Sciatic nerve (tissue), 2 donors: Measurements from ENCODE around the gene TTC7B. TPM values are rescaled to one million over a fixed set of nuclear protein-coding genes. Genes with fewer than 3 reads are reported as not detected.

Experiments used
- ATAC-seq: fragments of 200-7000 bp; cut with Tn5 transposase; one replicate; pipeline ENCODE4 v1.9.1; 2020; ENCODE audit warnings: mild to moderate bottlenecking, moderate library complexity
- DNase-seq: peaks from one replicate; pipeline ENCODE4 v3.0.0-alpha.2; 2020; ENCODE audit warnings: low spot score
- intact Hi-C: fragments of 100-400 bp; cut with DNase I; formaldehyde crosslinking; loops from one replicate; pipeline ENCODE4 v1.14.2; 2022
- total RNA-seq: library from RNA; stranded (reverse); fragmentation: NEBNext Ultra II Directional; extraction: Animal tissue kit (Norgen Biotek cat#: 25700); gene quantifications from one replicate; pipeline ENCODE4 v1.2.1, GENCODE V29; 2021
- donor health status: DM: no; HTN: no; CAD: no.
- donor health status: DM: no; HTN: no; CAD: no.

TTC7B gene
- total RNA-seq, 1 donor from 2014 or later, result 41.4 TPM

DNA sequence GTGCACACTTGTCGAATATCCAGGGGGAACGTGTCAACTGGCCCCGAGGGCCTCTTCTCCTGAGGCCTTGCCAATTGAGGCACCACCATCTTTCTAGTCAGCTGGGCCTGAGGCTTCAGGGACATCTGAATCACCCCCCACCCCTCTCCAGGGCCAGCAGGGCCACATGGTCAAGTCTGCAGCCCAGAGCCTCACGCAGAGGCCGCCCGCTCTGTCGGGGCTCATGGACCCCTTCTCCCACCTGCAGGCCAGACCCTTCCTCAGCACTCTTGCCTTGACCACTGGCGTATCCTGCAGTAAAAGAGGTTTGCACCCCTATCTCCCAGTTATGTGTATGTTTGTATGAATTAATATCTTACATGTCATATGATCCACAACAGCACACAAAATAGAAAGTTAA lies 237.1 kb downstream of the TTC7B start:
- DNase-seq, result no peak

DNA sequence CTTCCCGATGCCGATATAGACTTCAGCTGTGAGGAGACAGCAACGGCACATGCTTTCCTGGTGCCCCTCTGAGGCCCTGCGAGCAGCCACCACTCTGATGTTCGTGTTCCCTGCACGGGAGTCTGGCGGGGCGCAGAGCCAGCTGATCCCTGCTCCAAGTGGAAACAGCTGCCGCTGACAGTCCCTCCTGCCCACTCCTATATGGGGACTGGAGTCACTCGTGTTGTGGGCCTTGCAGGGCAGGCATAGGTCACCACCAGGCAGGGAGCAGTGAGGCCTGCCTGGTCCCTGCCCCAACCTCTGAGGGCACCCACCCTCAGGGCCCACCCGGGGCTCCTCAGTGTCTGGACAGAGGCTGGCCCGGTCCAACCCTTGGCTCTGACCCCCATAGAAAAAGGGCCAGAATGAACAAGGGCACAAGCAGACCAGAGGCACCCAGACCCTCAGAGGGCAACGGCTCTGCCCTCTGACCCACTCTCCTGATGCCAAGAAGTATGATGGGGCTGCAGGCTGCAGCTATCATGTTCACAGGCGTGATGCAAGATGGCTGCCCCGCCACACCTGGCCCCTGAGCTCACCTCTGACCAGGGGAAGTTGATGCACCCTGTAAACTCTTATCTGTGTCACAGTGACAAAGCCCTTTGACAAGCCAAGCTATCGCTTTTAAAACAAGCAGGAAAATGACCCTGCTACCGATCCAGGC lies 237.8 kb downstream of the TTC7B start:
- ATAC-seq, result no peak
- no peak for DNase-seq
- intact Hi-C loops, result no loop called here

More for the DNA sequence above, 237.1 kb downstream of the TTC7B start:
- intact Hi-C loops, result no loop called here
- no peak for ATAC-seq

DNA sequence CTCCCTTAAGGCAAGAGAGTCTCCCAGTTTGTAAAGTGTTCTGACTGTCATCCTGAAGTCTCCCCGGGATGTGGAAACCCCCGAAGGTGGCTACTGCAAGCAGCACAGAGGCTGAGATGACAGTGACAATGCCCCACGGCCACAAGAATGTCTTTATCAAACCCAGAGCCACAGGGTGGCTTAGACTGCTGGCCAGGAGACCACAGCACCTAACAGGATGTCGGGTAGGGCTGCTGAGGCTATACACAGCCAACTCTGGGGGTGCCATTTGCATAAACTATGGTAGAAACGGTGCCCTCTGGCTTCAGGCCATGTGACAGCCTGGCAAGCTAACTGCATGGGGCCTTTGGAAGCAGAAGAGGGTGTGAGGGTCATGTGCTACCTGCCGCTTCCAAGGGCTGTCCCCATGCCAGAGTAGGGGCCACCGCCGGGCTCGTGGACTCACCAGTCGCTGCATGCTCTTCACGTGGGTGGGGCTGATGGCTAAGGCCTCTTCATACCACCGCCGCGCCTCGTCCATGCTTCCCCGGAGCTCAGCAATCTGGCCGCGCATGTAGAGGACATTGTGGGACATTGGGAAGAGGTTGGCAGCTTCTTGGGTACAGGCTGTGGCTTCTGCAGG lies 238.5 kb downstream of the TTC7B start:
- ATAC-seq, result no peak
- intact Hi-C loops, result no loop called here
- no peak for DNase-seq

DNA sequence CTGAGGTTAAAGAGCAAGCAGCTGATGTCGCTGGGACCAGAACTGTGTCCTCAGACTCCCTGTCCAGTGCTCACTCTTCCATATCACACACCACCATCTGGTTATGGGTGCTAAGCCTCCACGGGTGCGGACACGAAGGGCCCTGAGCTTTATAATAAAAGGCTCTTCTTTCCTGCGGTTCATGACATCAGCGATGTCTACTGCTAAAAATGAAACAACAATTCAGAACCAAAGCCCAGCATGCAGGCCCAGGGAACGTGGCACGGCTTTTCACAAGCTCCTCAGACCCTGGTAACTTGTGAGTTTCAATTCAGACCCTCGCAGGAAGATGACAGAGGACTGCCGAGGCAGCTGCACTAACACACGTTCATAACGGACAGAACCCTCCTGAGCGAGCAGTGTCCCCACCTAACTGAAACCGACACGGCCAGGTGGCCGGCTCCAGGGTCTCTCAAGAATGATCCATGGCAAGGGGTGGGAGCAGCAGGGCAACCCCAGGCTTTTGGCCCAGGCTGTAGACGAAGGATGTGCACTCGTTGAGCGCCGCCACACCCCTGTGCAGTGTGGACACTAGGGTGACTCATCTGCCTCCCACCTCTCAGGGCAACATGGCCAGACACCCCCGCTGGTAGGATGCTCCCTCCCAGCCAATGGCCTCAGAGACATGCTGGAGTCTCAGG lies 239.1 kb downstream of the TTC7B start:
- ATAC-seq, result peak; percentile 11
- intact Hi-C loops, result no loop called here
- no peak for DNase-seq

DNA sequence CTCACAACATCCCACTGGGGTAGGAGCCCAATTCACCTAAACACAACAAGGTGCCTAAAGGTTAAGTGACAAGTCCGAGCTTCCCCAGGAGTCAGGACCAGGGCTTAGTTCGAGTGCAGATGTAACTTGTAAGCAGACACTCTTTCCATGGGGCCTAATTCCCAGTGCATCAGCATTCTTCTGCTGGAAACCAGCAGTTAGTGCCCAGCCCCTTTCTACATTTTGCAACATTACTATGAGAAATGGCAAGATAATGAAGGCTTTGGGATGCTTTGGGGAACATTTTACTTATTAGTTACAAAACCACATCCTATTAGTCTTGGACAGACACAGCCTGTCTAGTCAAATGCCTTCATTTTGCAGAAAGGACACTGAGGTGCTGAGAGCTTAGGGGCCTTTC lies 239.6 kb downstream of the TTC7B start:
- intact Hi-C loops, result no loop called here
- ATAC-seq (peak; percentile 85), DNase-seq (no peak)

DNA sequence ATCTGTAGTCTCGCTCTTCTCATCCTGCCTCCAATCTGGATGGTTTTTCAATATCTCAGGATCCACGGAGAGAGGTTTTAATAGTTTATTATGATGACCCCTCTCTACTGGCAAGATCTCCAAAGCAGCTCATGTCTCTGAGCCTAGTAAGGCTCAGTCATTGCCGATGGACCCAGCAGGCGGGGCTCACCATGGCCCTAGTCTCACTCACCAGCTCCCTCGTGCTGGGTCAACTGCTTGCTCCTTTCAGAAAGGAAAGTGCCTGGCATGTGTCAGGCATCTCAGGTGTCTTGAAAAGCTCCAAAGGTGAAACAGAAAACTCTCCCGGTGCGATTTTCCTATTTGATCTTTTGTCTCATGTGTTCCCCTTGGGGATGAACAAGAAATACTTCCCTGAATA lies 240.4 kb downstream of the TTC7B start:
- intact Hi-C loops, result no loop called here
- DNase-seq, result no peak
- no peak for ATAC-seq

DNA sequence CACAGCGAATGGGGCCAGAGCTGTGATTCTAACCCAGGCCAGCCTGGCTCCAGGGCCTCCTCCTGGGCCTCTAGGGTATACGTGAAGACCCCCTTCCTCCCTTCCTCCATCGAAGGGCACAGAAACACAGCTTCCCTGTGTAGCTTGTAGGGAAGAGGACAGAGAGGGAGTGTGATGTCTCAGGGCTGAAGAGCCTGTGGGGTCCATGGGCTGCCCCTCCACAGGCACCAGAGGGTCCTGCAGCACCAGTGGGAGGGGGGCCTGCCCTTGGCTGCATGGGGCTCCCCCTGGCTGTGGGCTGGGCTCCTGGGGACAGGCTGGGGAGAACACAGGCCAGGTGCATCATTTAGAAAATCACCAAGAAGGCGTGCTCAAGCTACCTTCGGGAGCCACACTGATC lies 240.9 kb downstream of the TTC7B start:
- intact Hi-C loops, result no loop called here
- ATAC-seq (no peak), DNase-seq (no peak)

DNA sequence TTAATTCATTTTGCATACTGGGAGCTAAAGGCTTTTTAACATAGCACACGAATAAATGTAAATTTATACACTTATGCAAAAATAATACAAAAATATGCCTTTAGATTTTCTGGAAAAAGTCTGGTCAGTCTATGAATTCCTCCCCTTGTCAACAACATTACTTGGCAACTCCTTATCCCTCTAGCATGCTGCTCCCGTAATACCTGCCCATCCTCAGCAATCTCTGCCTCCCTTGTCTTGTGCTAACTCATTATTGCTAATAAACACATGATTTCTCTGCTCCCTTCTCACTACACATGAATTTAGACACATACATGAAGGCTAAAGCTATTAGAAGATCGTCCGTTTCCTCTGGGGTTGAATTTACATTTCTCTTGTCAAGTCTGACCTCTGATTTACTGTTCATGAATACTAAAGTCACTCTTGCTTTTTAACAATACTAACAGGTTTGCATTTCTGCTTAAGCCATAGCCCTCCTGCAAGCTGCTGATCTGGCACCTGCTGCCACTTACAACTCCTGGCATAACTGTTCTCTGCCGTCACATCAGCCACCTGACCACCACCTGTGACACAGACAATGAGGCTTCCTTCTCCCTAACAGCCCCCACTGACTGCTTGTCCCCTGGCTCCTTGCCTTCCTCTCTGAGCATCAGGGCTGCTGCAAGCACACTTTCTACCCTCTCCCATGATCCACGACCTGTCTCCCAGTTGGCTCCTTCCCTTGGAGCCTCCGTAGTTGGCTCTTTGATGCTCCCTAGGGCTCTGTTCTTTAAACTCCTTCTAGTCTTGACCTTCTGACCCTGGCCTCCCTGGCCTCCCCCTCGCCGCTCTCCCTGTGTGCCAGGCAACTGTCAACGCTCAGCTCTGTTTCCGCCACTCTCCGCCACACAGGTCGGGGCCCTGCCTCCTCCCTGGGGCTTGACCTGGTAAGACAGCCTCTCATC lies 241.8 kb downstream of the TTC7B start:
- ATAC-seq (no peak), DNase-seq (no peak)
- intact Hi-C loops, result no loop called here

DNA sequence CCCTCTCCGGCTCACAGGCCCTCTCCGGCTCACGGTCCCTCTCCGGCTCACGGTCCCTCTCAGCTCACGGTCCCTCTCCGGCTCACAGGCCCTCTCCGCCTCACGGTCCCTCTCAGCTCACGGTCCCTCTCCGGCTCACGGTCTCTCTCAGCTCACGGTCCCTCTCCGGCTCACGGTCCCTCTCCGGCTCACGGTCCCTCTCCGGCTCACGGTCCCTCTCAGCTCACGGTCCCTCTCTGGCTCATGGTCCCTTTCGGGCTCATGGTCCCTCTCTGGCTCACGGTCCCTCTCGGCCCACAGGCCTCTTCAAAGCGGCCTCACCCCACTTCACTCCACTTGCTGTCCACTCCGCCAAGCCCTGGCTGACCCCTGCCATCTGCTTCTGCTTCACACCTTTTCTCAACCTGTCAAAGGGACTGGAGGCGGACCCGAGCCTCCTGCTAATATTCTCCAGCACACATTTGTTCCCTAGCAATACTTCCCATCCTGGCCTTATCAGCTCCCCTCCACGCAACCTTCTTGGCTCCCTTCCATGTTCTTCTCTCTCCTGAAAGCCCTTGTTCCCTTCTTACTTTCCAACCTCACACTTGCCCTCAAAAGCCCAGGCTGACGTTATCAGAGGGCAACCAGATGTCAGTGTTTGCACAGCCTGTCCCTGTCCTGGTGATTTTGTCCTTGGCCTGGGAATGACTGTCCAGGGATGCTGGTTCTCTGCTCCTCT lies 242.7 kb downstream of the TTC7B start:
- DNase-seq (no peak), ATAC-seq (no peak)
- intact Hi-C loops, result no loop called here

DNA sequence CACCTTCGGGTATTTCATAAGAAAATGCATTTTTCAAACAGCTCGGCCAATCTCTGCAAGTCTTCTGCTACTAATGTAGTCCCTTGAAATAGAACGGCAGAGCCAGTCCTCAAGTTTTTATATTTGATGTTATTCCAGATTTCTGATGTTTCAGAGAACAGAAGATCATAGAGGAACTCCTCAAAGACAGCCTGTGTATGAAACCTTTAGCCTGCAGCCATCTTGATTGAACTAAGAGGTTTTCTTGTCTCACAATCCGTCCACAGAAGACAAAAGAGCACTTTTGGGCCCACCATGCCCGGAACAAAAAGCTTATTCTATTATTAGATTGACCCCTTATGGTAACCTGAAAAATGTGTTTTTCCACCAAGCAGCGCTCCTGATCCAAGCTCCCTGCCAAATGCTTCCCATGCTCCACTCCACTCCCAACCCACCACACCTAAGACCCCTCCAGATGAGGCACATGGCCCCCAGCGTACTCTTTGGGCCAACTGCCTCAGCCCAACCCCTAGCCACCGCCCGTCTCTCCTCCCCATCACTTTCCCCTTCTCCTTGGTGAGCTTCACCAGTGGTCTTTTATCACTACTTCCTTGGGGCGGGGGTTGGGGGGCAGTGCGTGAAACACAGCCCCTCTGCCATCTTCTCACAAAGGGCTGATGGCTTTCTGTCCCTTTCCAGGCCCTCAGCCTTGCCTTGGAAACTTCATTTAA lies 243.6 kb downstream of the TTC7B start:
- intact Hi-C loops, result no loop called here
- DNase-seq, result no peak
- ATAC-seq, result no peak

DNA sequence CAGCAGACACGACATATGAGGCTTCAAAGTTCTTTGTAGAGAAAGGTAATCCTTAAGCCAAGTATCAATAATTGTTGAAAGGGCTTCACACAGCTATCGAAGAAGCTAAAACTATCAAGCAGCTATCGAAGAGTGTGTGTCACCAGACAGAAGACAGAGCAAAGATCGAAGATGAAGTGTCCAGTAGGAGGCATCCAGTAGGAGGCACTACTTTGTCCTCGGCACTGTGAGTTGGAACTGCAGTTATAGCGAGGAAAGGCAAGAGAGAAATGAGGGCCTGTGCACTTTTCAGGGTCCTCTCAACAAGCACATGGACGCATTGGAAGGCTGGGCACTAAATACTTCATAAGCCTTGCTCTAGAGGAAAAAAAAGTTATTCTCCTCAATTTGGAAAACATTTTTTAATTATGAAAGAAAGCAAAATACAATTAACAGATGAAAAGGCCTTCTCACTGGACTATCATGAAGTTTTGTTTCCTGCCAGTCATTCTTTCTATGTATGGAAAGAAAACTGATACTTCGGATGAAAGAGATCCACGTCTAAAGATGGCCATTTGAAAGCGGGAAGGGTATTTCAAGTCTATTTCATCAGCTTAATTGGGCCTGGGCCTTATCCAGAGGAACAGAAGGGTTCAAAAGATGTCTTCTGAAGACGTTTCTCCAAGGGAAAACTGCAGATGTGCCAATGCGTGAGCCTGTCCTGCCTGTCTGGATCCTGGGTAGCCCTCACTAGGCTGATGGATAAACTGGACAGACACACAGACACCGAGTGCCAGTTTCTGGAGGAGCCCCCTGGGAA lies 244.9 kb downstream of the TTC7B start:
- intact Hi-C loops, result no loop called here
- ATAC-seq, result no peak
- no peak for DNase-seq

DNA sequence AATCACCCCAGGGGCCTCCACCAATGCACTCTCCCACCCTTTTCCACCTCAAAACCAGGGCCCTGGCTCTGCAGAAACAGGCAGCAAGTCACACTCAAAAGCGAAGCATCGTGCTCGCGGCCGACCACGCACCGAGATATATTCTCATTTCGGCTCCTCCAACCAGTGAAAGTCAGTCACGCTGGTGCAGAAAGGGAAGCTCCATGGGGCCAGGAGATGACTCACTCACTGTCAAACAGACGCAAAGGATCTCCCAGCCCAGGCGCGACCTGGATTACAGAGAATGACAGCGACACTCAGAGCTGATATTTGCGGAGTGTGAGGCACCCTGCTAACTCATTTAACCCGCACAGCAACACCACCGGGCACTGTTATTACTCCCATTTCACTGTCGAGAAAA lies 245.8 kb downstream of the TTC7B start:
- DNase-seq (no peak), ATAC-seq (no peak)
- intact Hi-C loops, result no loop called here

DNA sequence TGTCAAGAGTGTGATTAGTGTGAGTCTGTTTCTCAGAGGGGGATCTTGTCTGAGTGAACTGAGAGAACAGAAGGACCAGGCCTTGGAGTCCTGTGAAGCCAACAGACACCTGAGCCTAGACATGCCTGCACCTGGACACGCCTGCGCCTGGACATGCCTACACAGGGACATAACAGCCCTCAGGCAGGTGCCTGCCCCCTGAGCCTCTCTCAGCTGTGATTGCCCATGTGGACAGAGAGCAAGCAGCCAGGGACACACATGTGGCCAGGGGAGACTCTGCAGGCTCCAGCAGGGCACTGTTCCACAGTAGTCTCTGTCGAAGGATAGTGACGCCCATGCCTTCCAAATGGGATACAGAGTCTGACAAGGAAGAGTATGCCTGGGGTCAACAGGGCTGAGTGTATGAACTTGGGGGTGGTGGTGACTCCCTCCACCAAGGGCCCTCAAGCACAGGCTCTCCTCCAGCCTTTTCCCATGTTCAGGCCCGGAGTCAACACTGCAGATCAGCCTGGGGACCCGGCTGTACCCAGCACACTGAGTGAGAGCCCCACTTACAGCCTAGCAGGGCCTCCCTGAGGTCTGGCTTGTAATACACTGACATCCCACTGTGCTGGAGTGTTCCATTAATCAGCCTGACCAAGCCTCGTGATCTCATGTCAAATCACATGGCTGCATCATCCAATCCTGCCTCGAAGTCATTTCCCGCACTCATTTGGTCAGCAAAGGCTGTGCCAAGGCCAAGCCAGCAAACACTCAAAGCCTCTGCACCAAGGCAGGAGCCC lies 246.4 kb downstream of the TTC7B start:
- ATAC-seq, result no peak

DNA sequence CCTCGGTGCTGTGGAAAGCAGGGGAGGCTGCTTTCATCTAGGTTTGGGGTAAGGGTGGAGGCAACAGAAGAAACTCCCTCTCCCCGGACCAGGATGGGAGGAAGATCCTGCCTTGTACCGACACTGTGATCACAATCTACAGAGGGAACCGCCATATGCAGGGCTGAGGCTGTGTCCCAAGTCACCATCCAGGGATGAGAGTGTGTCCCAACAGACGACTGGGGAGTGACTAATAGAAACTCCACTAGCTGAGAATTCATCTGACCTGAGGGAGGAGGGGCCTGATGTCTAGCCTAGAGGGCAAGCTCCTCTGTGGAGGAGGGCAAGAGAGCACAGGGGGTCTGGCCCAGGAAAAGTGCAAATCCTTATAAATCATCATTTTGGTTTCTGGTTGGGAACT lies 247.0 kb downstream of the TTC7B start:
- intact Hi-C loops, result no loop called here
- ATAC-seq (no peak), DNase-seq (no peak)

More for the DNA sequence above, 246.4 kb downstream of the TTC7B start:
- no peak for DNase-seq
- intact Hi-C loops, result no loop called here

DNA sequence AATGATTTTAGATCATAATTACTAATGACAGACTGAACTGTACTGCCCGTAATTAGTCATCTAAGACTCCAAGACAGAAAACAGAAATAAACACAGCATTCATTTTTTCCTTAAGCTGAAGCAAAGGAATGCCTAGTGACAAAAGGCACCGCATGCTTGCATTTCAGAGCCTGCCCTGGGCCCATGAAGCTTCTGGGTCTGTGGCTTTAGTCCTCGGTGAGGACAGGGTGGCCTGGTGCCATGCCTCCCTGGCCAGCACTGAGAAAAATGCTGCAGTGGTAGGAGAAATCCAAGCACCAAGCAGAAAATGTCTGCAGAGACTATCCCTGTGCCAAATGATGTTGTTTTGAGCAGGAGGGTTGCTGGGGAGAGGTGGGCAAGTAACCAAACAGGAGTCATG lies 247.8 kb downstream of the TTC7B start:
- intact Hi-C loops, result no loop called here
- DNase-seq (no peak), ATAC-seq (no peak)

DNA sequence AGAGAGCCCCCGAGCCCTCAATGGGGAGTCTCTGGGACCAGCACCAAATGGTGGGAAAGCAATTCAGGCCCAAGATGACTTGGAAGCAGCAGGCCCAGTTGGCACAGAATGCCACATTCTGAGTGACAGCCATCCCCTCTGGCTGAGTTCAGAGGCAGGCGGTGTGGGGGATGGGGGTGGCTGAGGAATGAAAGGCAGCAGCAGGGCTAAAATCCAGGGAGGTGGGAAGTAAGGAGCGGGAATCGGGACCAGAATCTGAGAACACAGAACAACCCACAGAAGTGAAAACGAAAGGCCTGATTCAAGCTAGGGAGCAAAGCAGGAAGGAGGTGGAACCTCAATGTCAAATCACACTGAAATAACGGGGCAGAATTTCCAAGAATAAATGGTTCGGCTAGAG lies 248.2 kb downstream of the TTC7B start:
- DNase-seq (peak; percentile 70), ATAC-seq (peak; percentile 25)
- intact Hi-C loops, result no loop called here

DNA sequence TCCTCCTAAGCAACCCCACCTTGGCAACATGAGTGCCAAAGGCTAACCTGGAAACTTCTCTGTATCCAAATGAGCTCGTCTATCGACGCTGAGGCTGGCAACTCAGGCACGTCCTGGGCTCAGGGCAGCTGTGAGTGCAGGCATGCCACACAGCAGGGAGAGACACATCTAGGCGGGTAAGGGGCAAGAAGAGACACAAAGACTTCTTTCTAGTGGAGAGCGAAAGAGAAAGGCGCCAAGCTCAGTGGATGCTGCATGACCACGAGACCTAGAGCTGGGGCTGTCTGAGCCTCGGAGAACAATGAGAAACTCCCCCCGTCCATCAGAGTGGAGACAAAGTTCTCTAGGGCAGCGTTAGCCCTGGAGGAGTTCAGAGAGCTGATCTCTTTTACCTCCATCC lies 249.0 kb downstream of the TTC7B start:
- intact Hi-C loops, result no loop called here
- ATAC-seq (peak; percentile 34), DNase-seq (no peak)
